Stimulated activated CD4-positive, alpha-beta T cell treated with anti-CD3 and anti-CD28 coated beads, Interleukin-1b, Interleukin-23, amount 100 ng/mL, for 24 hours (primary cell): ENCODE data around the gene SVOPL.

Experiments
- DNase-seq, 4 experiments: peaks; one replicate each; pipeline ENCODE4 v3.0.0-alpha.2; 2020; ENCODE audit warnings: low read depth in 4 of 4, low spot score in 1 of 4

The SVOPL gene

DNA sequence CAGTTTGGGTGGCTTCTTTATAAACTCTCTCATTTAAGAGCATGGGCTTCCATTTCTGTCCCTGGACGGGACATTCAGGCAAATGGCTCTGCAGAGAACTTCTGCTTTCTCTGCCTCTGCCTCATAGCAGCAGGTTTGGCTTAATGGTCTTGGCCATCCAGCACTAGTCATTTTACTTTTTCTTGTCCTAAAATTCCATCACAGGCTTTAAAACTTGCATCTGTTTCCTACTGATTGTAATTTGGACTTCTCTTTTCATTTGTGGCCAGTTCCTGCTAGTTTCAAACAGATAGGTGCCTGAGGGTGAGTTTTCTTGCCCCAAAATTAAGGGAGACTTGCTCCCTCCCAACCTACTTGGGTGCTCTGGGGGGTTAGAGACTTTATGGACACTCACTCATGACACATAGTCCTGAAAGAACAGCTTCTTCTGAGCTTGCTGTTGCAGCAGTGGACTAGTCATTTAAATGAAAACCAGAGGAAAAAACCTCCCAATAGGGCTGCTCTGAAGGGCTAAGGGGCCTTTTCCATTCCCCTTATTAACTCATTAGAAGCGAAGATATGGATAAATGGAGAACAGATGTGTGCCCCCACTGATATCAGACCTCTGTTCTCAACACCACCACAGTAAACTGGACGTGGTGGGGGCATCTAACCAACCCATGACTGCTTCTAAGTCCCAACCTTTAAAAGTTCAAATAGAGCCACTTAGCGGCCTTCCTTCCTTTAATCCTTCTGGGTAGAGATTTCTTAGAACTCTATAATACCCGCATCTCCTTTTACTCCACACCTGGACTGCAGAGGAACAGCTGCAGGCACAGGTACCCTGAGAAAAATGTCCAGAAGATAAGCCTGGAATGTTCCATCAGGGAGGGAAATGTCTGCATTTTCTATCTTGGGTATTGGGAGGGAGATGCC is 38.8 kb downstream of the SVOPL start:
- no peak for DNase-seq

DNA sequence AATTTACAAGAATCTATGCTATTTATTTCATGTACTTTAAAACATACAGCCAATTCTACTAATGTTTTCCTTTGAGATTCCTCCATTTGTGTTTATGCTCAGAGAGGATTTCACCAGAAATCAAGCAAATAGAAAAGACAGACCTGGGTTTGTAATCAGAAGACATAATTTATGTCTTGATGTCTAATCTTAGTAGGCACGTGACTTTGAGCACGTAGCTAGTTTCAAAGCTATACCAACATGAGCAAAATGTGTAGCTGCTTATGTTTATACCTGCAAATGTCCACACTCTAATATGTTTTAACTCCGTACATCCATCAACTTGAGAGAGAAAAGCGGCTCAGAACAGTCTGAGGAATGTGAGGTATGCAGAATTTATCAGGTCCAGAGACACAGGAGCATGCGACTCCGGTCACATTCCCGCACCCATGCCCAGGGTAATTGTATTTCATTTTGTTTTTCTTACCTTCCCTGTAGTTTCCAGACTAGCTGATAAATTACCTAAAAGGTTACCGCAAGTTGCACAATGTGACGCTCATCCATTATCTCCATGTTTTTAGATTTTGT is 40.0 kb downstream of the SVOPL start:
- DNase-seq = no peak

DNA sequence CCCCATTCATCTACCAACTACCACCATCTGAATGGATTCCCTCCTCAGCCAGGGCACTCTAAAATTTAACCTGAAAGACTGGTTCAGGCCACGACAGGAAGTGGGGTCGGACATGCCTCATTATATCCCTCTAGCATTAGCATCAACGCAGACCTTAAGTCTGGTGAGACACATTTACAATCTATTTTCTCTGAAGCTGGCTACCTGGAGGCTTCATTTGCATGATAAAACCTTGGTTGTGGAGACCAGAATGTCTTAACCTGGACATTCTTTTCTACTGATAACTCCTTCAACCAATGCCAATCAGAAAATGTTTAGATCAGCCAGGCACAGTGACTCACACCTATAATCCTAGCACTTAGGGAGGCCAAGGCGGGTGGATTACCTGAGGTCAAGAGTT is 42.3 kb downstream of the SVOPL start:
- DNase-seq = no peak

DNA sequence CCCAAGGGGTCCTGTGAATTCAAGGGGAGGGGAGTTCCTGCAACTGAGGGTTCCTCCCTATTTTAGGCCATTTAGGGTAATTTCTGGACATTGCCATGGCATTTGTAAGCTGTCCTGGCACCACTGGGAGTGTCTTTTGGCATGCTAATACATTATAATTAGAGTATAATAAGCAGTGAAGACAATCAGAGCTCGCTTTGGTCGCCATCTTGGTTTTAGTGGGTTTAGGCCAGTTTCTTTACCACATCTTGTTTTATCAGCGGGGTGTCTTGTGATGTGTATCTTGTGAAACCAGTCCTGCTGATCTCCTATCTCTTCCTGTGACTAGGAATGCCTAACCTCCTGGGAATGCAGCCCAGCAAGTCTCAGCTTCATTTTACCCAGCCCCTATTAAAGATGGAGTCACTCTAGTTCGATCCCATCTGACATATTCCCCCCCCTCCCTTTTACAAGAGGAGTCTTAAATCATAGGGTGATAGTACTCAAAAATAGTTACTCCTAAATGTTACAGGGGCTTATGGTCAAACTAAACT is 43.2 kb downstream of the SVOPL start:
- no peak for DNase-seq

DNA sequence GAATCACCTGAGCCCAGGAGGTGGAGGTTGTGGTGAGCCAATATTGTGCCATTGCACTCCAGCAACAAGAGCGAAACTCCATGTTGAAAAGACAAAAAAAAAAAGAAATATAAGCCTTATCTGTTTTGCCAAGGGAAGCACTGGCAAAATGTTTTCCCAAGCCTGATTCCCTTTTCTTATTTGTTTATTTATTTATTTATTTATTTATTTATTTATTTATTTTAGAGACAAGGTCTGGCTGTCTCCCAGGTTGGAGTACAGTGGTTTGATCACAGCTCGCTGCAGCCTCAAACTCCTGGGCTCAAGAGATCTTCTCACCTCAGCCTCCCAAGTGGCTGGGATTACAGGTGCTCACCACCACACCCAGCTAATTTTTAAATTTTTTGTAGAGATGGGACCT is 44.2 kb downstream of the SVOPL start:
- no peak for DNase-seq

DNA sequence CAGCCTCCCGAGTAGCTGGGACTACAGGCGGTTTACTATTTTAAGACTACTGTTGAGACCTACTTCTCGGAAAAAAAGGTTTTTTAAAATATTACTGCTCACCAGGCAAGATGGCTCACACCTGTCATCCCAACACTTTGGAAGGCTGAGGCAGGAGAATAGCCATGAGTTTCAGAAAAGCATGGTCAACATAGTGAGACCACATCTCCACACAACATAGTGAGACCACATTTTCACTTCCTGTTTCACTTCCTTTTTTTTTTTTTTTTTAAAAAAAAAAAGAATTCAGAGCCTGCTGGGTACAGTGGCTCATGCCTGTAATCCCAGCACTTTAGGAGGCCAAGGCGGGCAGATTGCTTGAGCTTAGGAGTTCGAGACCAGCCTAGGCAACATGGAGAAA is 46.5 kb downstream of the SVOPL start:
- DNase-seq = no peak

DNA sequence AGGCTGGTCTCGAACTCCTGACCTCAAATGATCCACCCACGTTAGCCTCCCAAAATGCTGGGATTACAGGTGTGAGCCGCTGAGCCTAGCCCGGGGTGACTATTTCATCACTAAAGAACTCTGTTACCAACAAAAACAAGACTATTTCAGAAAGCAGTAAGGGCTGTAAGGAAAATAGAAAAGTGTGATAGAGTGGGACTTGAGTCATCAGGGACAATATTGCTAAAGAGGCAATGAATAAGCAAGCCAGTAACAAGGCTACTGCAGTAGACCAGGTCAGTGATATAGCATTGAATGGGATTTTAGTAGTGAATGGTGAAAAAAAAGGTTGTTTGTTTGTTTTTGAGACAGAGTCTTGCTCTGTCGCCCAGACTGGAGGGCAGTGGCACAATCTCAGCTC is 51.7 kb downstream of the SVOPL start:
- no peak for DNase-seq

DNA sequence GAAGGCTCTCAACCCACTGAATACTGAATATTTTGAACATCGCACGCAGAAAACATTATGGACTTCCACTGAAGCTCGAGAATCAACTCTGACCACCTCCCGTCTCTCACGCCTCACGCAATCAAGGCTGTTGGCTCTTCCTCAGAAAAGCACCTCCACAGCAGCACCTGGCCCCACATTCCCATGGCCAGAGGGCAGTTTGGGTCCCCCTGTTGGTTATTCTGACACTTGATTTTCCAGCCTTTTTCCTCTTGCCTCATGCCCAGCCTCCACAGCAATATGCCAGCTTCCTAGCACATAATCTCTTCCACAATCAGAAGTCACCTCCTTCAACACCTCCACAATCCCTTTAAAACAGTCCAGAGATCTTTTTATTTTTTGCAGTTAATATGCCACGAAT is 55.9 kb downstream of the SVOPL start:
- no peak for DNase-seq

DNA sequence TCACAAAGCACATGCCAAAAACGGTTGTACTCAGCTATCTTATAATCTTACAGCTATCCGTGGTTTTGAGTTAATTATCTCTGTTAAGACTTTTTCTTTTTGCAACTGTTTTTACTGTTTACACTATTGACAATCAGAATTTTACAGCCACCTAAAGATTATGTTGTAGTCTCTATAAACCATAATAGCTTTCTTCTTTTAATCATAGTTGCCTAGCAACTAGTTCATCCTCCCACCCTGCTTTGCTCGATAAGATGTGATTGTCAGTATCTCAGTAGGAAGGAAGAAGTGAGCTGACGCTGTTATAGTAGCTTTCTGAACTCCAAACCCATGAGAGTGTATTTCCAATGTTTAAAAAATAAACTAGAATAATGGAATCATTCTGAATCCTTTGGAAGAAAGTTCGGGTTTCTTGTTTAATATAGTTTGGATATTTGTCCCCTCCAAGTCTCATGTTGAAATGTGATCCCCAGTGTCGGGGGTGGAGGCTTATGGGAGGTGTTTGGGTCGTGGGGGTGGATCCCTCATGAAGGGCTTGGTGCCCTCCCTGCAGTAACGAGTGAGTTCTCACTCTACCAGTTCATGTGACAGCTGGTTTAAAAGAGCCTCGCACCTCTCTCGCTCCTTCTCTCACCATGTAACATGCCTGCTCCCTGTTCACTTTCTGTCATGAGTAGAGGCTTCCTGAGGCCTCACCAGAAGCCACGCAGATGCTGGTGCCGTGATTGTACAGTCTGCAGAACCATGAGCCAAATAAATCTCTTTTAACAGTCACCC is 68.1 kb downstream of the SVOPL start:
- DNase-seq = no peak

DNA sequence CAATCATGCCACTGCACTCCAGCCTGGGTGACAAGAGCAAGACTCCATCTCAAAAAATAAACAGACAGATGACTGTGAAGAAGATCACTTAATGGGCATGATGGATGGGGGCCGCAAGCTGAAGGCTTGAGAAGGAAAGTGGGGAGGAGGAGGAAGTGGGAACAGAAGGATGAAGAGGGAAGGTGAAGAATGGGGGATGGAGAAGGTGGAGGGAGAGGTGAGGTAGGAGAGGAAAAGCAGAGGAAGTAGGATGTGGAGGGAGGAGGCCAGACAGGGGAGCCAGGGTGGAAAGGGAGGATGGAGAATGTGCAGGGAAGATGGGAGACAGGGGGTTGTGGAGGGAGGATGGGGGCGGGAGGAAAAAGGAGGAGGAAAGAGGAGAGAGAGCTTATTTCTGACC is 68.8 kb downstream of the SVOPL start:
- no peak for DNase-seq

DNA sequence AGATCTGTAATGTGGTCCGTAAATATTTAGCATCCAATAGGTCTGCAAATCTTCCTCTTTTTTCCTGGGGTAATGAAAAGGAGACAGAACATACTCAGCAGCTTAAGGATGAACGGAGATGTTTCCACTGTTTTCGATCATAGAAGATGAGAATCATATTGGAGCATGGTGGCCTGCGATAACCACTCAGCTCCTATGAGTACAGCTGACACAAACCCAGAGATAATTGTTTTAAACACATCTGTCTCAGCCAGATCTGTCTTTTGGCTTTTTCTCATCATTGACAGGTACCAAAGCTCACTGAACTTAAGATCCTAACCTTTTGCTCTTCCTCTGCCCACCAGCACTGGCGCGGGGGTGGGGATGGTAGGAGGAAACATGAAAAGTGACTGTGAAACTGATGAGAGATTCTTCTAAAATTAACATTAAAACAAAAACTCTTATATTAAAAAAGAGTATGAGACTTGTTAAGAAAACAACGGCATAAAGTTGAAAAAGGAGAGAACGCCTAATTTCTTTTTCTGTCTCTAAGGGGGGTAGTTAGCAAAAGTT is 71.0 kb downstream of the SVOPL start:
- no peak for DNase-seq

DNA sequence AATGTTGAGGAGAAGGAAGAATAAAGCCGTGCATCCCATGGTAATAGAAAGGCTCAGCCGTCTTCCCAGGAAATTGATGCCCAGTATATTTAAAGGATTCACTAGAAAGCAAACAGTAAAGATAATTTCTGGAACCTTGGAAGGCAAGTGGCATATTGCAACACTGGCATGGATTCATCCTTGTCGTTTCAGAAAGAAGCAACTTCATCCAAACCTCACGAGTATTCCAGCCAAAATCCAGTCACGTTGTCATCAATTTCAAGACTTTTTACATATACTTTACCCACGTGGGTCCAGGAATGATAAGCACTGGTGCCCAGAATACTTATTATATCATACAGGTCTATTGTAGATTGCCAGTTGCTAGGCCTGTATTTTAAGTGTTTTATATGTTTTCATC is 73.8 kb downstream of the SVOPL start:
- DNase-seq = no peak

DNA sequence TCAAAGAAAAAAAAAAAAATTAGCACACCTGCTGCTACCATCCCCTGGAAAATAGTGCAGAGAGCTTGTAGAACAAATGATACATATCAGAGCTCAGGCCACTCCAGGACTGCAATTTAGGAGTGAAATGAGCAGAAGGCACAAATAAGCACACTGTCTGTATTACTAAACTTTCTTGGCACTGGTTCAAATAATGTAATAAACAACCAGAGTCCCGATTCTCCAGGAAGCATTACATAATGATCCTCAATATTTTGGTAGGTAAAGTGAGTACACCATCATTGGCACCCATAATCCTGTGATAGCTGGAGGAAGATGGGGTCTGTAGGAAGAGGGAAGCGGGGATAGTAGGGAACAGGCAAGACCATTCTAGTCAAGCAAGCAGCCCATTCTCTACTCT is 74.3 kb downstream of the SVOPL start:
- DNase-seq = no peak

DNA sequence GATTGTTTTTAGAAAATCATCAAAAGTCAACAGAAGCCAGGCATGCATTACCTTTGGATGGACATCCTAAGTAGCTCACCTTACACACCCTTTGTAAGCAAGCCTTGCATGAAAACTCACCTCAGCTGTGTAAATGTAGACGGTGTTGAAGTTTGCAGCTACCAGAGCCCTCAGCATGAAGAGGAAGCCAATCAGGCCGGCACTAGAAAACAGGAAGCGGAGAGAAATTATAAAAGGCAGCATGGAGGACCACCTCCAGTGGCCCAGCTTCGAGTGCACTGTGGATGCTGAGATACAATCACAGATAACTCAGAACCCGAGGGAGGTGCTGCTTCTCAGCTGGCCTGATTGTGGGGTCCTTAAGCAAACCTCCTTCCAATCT is 75.3 kb downstream of the SVOPL start:
- DNase-seq = no peak

DNA sequence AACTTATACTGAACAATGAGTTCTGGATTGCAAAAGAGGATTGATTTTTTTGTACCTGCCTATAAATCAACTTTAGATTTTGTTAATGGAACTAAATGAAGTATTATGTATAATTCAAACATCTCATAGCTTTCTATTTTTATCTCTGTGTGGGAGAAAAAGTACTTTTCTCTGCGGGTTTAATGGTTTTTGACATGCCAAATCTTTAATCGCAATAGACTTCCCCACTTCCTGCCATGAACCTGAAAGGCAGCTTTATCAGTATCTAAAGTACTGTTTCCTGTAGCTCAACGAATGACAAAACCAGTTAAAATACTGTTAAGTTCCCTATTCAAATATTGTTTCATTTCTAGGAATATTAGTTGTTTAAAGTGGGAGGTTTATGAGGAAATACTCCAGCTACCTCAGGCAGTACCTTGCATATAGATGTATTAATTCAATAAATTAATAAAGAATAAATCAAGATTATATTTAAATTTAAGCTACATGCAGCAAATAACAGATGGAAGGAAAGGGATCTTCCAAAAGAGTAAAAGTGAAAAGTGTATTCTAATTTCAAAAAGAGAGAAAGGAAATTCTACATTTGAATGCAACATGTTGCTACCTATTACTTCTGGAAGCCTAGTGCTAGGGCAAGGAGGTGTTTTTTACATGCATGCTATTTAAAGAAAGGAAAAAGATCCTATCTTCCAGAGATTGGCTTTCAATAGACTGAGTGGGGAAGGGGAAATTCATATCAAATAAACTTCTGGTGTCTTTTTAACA is 75.9 kb downstream of the SVOPL start:
- DNase-seq = no peak

DNA sequence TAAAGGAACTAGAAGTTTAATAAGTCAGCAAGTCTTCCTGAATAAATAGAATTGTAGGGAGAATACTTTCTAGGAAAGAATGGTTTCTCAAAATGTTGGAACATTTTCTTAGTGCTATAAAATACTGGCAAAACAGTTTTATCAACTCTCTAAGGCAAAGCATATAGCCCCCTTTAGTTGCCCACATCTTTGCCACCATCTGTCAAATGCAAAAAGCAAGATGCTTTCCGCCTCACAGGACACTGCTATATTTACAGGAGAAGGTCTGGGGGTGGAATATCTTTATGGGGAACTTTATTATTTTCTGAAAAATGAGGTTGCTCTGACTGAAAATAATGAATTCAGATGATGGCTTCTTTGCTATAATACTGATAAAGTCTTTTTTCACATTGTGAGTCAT is 78.3 kb downstream of the SVOPL start:
- no peak for DNase-seq

DNA sequence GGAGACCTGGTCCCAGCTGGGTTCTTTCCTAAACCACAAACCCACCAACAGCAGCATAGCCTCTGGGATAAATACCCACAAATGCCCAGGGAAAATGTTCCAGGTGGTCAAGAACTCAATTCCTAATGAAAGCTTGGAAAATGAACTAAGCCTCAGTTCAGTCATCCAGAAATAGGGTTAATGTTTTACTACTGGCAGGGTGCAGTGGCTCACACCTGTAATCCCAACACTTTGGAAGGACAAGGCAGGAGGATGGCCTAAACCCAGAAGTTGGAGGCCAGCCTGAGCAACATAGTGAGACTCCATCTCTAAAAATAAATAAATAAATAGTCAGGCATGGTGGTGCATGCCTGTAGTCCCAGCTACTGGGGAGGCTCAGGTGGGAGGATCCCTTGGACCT is 82.2 kb downstream of the SVOPL start:
- no peak for DNase-seq

DNA sequence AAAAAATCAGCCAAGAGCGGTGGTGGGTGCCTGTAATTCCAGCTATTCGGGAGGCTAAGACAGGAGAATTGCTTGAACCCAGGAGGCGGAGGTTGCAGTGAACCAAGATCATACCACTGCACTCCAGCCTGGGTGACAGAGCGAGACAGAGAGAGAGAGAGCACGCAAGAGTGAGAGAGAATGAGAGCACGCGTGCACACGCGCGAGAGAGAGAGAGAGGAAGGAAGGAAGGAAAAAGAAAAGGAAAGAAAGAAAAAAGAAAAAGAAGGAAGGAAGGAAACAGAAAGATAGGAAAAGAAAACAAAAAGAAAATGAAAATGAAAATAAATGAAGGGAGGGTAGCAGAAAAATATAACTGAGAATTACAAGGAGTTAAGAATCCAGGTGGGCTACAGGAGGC is 82.7 kb downstream of the SVOPL start:
- no peak for DNase-seq

DNA sequence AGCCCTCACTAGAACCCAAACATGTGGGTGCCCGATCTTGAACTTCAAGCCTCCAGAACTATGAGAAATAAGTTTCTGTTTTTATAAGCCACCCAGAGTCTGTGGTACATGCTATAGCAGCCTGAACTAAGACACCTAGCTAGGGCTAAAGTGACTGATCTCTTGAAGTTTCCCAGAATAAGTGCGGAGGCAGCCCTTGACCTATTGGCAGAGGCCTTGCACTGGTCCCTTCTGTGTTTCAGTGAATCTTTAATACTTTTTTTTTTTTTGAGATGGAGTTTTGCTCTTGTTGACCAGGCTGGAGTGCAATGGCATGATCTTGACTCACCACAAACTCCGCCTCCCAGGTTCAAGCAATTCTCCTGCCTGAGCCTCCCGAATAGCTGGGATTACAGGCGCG is 85.1 kb downstream of the SVOPL start:
- no peak for DNase-seq

DNA sequence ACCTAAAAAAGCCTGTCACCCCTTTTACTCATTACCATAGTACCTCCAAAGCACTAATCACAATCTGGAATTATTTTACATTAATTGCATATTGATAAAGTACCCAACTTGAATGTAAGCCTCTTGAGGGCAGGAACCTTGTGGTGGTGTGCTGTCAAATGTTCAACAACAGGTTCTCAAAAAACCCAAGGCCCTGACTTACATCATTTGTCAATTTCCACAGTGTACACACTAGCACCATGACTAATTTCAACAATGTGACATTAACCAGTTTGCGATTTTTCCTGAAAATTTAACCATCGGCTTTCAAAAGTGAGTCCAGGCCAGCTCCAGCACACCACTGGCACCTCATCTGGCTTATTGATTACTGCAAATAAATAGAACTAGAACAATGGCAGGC is 87.5 kb downstream of the SVOPL start:
- no peak for DNase-seq

DNA sequence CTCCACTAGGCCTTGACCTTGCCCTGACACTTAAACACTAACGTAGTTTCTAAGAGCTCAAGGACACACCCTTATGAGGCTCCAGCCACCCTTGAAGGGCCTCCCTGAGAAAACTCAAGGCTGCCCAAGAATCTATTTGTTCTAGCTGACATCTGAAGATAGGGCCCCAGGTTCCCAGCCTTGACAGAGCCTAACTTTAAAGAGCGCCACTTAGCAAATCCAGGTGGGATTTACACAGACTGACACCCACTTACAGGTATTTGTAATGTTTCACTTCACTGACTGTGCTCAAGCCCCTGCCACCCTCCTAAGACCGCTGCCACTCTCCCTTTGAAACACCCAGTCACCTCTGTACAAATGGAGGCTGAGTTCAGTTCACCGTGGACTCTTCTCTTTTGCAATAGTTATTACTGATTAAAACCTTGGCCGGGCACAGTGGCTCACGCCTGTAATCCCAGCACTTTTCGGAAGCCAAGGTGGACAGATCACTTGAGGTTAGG is 90.4 kb downstream of the SVOPL start:
- no peak for DNase-seq
